Stimulated activated CD4-positive, alpha-beta T cell treated with anti-CD3 and anti-CD28 coated beads, Interleukin-4, amount 100 ng/mL, for 4 hours (primary cell): ENCODE results near the gene AMOT.

Experiments
- DNase-seq, 2 experiments: peaks; one replicate each; pipeline ENCODE4 v3.0.0-alpha.2; 2020

AMOT gene

GRCh38 chrX:112731793-112732192 is 108.8 kb downstream of the AMOT start:
- DNase-seq, result no peak
